HG02885 (cell line): Measurements from ENCODE around the gene VPS37C.
"Not testable (repeated sequence)": the region's sequence is repeated elsewhere in the genome, so short reads cannot be mapped to it uniquely, and the experiment has no call there.

Experiments used
- ATAC-seq: cut with Tn5 transposase; IDR thresholded peaks from one replicate; pipeline ENCODE4 v1.9.1; 2021; ENCODE audit warnings: mild to moderate bottlenecking; ENCODE audit not compliant: unreplicated experiment, poor library complexity

Gene VPS37C

GRCh38 chr11:61176446-61176845, 15.2 kb upstream of the VPS37C start:
- ATAC-seq: no peak

- ATAC-seq: no peak
These were observed 13.7 kb upstream of the VPS37C start for GRCh38 chr11:61174949-61175348.

GRCh38 chr11:61174273-61174672, 13.0 kb upstream of the VPS37C start:
- ATAC-seq: no peak

- no peak for ATAC-seq
These were observed 12.2 kb upstream of the VPS37C start for GRCh38 chr11:61173456-61173855.

GRCh38 chr11:61172888-61173287, 11.7 kb upstream of the VPS37C start:
- no peak for ATAC-seq

GRCh38 chr11:61172356-61172755, 11.1 kb upstream of the VPS37C start:
- ATAC-seq: no peak

GRCh38 chr11:61171907-61172306, 10.7 kb upstream of the VPS37C start:
- ATAC-seq: no peak

GRCh38 chr11:61170566-61170965, 9.3 kb upstream of the VPS37C start:
- no peak for ATAC-seq

- ATAC-seq: no peak
These were observed 7.6 kb upstream of the VPS37C start for GRCh38 chr11:61168800-61169199.

- no peak for ATAC-seq
These were observed 6.9 kb upstream of the VPS37C start for GRCh38 chr11:61168042-61168688.

- not testable (repeated sequence) for ATAC-seq
These were observed 5.1 kb upstream of the VPS37C start for GRCh38 chr11:61166331-61166730.

- ATAC-seq: not testable (repeated sequence)
These were observed 4.6 kb upstream of the VPS37C start for GRCh38 chr11:61165785-61166184.

GRCh38 chr11:61164606-61165424, 3.6 kb upstream of the VPS37C start:
- ATAC-seq: no peak

- ATAC-seq: no peak
These were observed 2.7 kb upstream of the VPS37C start for GRCh38 chr11:61163714-61164605.

GRCh38 chr11:61163021-61163420, 1.8 kb upstream of the VPS37C start:
- ATAC-seq: no peak

GRCh38 chr11:61162092-61162941, 1.1 kb upstream of the VPS37C start:
- ATAC-seq: no peak

GRCh38 chr11:61160487-61161189, 588 bp downstream of the VPS37C start:
- ATAC-seq: no peak

GRCh38 chr11:61158691-61159381, 2.4 kb downstream of the VPS37C start:
- ATAC-seq: no peak

GRCh38 chr11:61157743-61158142, 3.5 kb downstream of the VPS37C start:
- no peak for ATAC-seq
